WTC11 (cell line): Measurements from ENCODE around the gene KPNB1. TPM values are rescaled to one million over a fixed set of nuclear protein-coding genes. Genes with fewer than 3 reads are reported as not detected.

Experiments
- CREB1 ChIP-seq: sonication (generic); formaldehyde crosslinking; IDR thresholded peaks from 2 replicates; pipeline ENCODE4 v1.8.0; 2023; ENCODE audit warnings: mild to moderate bottlenecking, missing genetic modification reagents
- ETV6 ChIP-seq: sonication (generic); formaldehyde crosslinking; IDR thresholded peaks from 2 replicates; pipeline ENCODE4 v1.8.1; 2022; ENCODE audit warnings: mild to moderate bottlenecking, missing genetic modification reagents
- FOXJ3 ChIP-seq: sonication (generic); formaldehyde crosslinking; IDR thresholded peaks from 2 replicates; pipeline ENCODE4 v1.9.0; 2021; ENCODE audit warnings: missing genetic modification reagents, mild to moderate bottlenecking, borderline replicate concordance
- JUN ChIP-seq: sonication (generic); formaldehyde crosslinking; IDR thresholded peaks from 2 replicates; pipeline ENCODE4 v1.8.0; 2023; ENCODE audit warnings: mild to moderate bottlenecking, missing genetic modification reagents
- MYBL2 ChIP-seq: sonication (generic); formaldehyde crosslinking; IDR thresholded peaks from 2 replicates; pipeline ENCODE4 v1.8.1; 2023; ENCODE audit warnings: mild to moderate bottlenecking, moderate library complexity, missing genetic modification reagents
- NR2C2 ChIP-seq: sonication (generic); formaldehyde crosslinking; IDR thresholded peaks from 2 replicates; pipeline ENCODE4 v1.8.0; 2022; ENCODE audit warnings: mild to moderate bottlenecking, missing genetic modification reagents
- PREB ChIP-seq: sonication (generic); formaldehyde crosslinking; IDR thresholded peaks from 2 replicates; pipeline ENCODE4 v1.8.1; 2022; ENCODE audit warnings: mild to moderate bottlenecking, missing genetic modification reagents, moderate library complexity, borderline replicate concordance
- SMAD4 ChIP-seq: sonication (generic); formaldehyde crosslinking; IDR thresholded peaks from 2 replicates; pipeline ENCODE4 v1.8.0; 2022; ENCODE audit warnings: mild to moderate bottlenecking, missing genetic modification reagents
- TEAD1 ChIP-seq: sonication (generic); formaldehyde crosslinking; IDR thresholded peaks from 2 replicates; pipeline ENCODE4 v1.8.0; 2022; ENCODE audit warnings: mild to moderate bottlenecking, missing genetic modification reagents
- ZBTB21 ChIP-seq: sonication (generic); formaldehyde crosslinking; IDR thresholded peaks from 2 replicates; pipeline ENCODE4 v1.8.1; 2023; ENCODE audit warnings: mild to moderate bottlenecking, missing genetic modification reagents, borderline replicate concordance
- ZNF219 ChIP-seq: sonication (generic); formaldehyde crosslinking; IDR thresholded peaks from 2 replicates; pipeline ENCODE4 v1.8.0; 2023; ENCODE audit warnings: missing genetic modification reagents, mild to moderate bottlenecking, borderline replicate concordance
- ZNF232 ChIP-seq: sonication (generic); formaldehyde crosslinking; IDR thresholded peaks from 2 replicates; pipeline ENCODE4 v1.8.0; 2022; ENCODE audit warnings: mild to moderate bottlenecking, missing genetic modification reagents
- ZNF263 ChIP-seq: sonication (generic); formaldehyde crosslinking; IDR thresholded peaks from 2 replicates; pipeline ENCODE4 v1.8.1; 2022; ENCODE audit warnings: low read depth, mild to moderate bottlenecking, moderate library complexity, missing genetic modification reagents
- ZNF281 ChIP-seq: sonication (generic); formaldehyde crosslinking; IDR thresholded peaks from 2 replicates; pipeline ENCODE4 v1.8.0; 2023; ENCODE audit warnings: mild to moderate bottlenecking, missing genetic modification reagents
- ZNF317 ChIP-seq: sonication (generic); formaldehyde crosslinking; IDR thresholded peaks from 2 replicates; pipeline ENCODE4 v1.8.1; 2023; ENCODE audit warnings: low read depth, mild to moderate bottlenecking, moderate library complexity, missing genetic modification reagents, borderline replicate concordance
- ZNF423 ChIP-seq: fragments of 250-450 bp; sonication (Bioruptor Pico); IDR thresholded peaks from 2 replicates; pipeline ENCODE4 v2.1.2; 2022; ENCODE audit warnings: mild to moderate bottlenecking, moderate library complexity
- total RNA-seq: library from RNA; stranded (reverse); gene quantifications from 3 replicates; pipeline ENCODE4 v1.2.3, GENCODE V29; 2021
- TF ChIP-seq, protein P1 (sequence below): sonication (generic); formaldehyde crosslinking; IDR thresholded peaks from 2 replicates; pipeline ENCODE4 v1.8.0; 2023; ENCODE audit warnings: missing genetic modification reagents
- TF ChIP-seq, protein P2 (sequence below): sonication (generic); formaldehyde crosslinking; IDR thresholded peaks from 2 replicates; pipeline ENCODE4 v1.8.1; 2023; ENCODE audit warnings: mild to moderate bottlenecking, missing genetic modification reagents, moderate library complexity
- TF ChIP-seq, protein P3 (sequence below): sonication (generic); formaldehyde crosslinking; conservative IDR thresholded peaks from 2 replicates; pipeline ENCODE4 v1.8.1; 2023; ENCODE audit warnings: mild to moderate bottlenecking, low read depth, missing genetic modification reagents, moderate library complexity
- TF ChIP-seq, protein P4 (sequence below): sonication (generic); formaldehyde crosslinking; IDR thresholded peaks from 2 replicates; pipeline ENCODE4 v1.8.1; 2022; ENCODE audit warnings: low read depth, missing genetic modification reagents, borderline replicate concordance
- TF ChIP-seq, protein P5 (sequence below): sonication (generic); formaldehyde crosslinking; IDR thresholded peaks from 2 replicates; pipeline ENCODE4 v1.8.1; 2023; ENCODE audit warnings: mild to moderate bottlenecking, missing genetic modification reagents

Gene KPNB1
- total RNA-seq, 1 experiment from 2014 or later = 506 TPM

GRCh38 chr17:47720754-47721533, 71.2 kb downstream of the KPNB1 start (continued):
- peak; percentile 27; the same call in 1 of the 2 replicates for TF ChIP-seq PREB (CRISPR knock-in tag)
- TF ChIP-seq, protein P1, sequence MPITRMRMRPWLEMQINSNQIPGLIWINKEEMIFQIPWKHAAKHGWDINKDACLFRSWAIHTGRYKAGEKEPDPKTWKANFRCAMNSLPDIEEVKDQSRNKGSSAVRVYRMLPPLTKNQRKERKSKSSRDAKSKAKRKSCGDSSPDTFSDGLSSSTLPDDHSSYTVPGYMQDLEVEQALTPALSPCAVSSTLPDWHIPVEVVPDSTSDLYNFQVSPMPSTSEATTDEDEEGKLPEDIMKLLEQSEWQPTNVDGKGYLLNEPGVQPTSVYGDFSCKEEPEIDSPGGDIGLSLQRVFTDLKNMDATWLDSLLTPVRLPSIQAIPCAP (CRISPR knock-in tag) = peak; percentile 92; the same call in 1 of the 2 replicates
- peak; percentile 75; the same call in 1 of the 2 replicates for TF ChIP-seq SMAD4
- peak; percentile 88; the same call in 1 of the 2 replicates for TF ChIP-seq JUN (CRISPR knock-in tag)
- peak; percentile 83; the same call in 1 of the 2 replicates for TF ChIP-seq FOXJ3 (CRISPR knock-in tag)
- TF ChIP-seq NR2C2 = peak; percentile 80
- peak; percentile 84 for TF ChIP-seq CREB1
- no peak for TF ChIP-seq ZNF263 (CRISPR knock-in tag)
- TF ChIP-seq TEAD1 (CRISPR knock-in tag) = peak; percentile 97
- TF ChIP-seq ZBTB21 = peak; percentile 68; the same call in 1 of the 2 replicates
- TF ChIP-seq ZNF281 (CRISPR knock-in tag) = peak; percentile 91
- peak; percentile 46; the same call in 1 of the 2 replicates for TF ChIP-seq ZNF232
- TF ChIP-seq ZNF423 (CRISPR knock-in tag) = no peak
- peak; percentile 63; the same call in 1 of the 2 replicates for TF ChIP-seq MYBL2
- TF ChIP-seq, protein P2, sequence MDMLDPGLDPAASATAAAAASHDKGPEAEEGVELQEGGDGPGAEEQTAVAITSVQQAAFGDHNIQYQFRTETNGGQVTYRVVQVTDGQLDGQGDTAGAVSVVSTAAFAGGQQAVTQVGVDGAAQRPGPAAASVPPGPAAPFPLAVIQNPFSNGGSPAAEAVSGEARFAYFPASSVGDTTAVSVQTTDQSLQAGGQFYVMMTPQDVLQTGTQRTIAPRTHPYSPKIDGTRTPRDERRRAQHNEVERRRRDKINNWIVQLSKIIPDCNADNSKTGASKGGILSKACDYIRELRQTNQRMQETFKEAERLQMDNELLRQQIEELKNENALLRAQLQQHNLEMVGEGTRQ (CRISPR knock-in tag) = peak; percentile 85
- TF ChIP-seq, protein P3, sequence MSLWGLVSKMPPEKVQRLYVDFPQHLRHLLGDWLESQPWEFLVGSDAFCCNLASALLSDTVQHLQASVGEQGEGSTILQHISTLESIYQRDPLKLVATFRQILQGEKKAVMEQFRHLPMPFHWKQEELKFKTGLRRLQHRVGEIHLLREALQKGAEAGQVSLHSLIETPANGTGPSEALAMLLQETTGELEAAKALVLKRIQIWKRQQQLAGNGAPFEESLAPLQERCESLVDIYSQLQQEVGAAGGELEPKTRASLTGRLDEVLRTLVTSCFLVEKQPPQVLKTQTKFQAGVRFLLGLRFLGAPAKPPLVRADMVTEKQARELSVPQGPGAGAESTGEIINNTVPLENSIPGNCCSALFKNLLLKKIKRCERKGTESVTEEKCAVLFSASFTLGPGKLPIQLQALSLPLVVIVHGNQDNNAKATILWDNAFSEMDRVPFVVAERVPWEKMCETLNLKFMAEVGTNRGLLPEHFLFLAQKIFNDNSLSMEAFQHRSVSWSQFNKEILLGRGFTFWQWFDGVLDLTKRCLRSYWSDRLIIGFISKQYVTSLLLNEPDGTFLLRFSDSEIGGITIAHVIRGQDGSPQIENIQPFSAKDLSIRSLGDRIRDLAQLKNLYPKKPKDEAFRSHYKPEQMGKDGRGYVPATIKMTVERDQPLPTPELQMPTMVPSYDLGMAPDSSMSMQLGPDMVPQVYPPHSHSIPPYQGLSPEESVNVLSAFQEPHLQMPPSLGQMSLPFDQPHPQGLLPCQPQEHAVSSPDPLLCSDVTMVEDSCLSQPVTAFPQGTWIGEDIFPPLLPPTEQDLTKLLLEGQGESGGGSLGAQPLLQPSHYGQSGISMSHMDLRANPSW = no peak
- TF ChIP-seq, protein P4, sequence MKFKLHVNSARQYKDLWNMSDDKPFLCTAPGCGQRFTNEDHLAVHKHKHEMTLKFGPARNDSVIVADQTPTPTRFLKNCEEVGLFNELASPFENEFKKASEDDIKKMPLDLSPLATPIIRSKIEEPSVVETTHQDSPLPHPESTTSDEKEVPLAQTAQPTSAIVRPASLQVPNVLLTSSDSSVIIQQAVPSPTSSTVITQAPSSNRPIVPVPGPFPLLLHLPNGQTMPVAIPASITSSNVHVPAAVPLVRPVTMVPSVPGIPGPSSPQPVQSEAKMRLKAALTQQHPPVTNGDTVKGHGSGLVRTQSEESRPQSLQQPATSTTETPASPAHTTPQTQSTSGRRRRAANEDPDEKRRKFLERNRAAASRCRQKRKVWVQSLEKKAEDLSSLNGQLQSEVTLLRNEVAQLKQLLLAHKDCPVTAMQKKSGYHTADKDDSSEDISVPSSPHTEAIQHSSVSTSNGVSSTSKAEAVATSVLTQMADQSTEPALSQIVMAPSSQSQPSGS (CRISPR knock-in tag) = peak; percentile 67; the same call in 1 of the 2 replicates
- peak; percentile 81; the same call in 1 of the 2 replicates for TF ChIP-seq ZNF219
- TF ChIP-seq ETV6 (CRISPR knock-in tag) = peak; percentile 85; the same call in 1 of the 2 replicates
- TF ChIP-seq, protein P5, sequence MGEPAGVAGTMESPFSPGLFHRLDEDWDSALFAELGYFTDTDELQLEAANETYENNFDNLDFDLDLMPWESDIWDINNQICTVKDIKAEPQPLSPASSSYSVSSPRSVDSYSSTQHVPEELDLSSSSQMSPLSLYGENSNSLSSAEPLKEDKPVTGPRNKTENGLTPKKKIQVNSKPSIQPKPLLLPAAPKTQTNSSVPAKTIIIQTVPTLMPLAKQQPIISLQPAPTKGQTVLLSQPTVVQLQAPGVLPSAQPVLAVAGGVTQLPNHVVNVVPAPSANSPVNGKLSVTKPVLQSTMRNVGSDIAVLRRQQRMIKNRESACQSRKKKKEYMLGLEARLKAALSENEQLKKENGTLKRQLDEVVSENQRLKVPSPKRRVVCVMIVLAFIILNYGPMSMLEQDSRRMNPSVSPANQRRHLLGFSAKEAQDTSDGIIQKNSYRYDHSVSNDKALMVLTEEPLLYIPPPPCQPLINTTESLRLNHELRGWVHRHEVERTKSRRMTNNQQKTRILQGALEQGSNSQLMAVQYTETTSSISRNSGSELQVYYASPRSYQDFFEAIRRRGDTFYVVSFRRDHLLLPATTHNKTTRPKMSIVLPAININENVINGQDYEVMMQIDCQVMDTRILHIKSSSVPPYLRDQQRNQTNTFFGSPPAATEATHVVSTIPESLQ (CRISPR knock-in tag) = no peak
- TF ChIP-seq ZNF317 (CRISPR knock-in tag) = no peak
